PC-3 (cell line): ENCODE results near the gene ITK.

ENCODE experiments used
- CTCF ChIP-seq: fragments of 300-600 bp; sonication (generic); conservative IDR thresholded peaks from 2 replicates; pipeline ENCODE4 v1.5.1; 2017; ENCODE audit warnings: antibody characterized with exemption, low read depth, mild to moderate bottlenecking, low read length
- EZH2phosphoT487 ChIP-seq: fragments of 300-600 bp; sonication (generic); IDR thresholded peaks from 2 replicates; pipeline ENCODE4 v1.6.1; 2018; ENCODE audit warnings: mild to moderate bottlenecking, antibody characterized with exemption, low read length, borderline replicate concordance

GRCh38 chr5:157222506-157223230 lies 42.0 kb downstream of the ITK start:
- TF ChIP-seq CTCF, result no peak
- no peak for TF ChIP-seq EZH2phosphoT487
